Right forelimb (tissue), 1 donor: ENCODE results near the gene PSD2.

ENCODE experiments used
- DNase-seq: peaks from one replicate; pipeline ENCODE4 v3.0.0-alpha.2; 2018

The PSD2 gene

DNA sequence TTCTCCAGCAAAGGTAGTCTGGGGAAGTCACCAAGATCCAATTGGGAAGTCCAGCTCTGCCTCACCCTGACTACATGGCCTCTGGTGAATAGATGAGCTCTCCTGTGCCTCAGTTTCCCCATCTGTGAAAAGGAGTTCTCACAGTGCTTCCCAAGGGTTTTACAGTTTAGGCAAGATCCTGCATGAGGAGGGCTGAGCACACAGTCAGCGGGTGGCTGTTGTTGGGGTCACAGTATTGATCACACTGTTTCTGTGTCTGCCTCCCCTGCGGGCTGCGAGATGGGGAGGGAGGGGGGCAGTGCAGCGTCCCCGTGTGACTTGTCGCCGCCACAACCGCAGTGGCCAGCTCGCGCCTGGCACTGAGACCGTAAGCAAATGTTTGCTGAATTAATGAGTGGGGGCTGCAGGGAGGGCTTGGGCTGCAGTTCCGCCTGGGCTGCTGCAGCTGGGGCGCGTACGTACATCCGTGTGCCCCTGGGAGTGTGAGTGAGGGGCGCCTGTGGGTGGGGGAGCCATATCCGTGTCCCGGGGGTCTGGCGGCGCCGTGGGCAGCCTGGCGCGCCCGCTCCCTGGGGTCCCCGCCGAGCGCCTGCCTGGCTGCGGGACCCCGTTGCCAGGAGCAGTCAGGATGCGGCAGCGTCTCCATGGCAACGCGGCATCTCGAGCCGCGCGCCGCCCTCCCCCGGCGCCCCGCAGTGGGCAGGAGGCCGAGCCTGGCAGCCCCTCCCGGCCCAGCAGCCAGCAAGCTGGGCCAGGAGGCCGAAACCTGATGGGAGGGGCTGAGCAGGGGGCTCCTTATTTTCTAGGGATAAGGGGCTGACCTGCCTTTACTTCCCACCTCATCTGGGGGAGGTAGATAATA lies 31.4 kb upstream of the PSD2 start:
- peak; percentile 79 for DNase-seq

DNA sequence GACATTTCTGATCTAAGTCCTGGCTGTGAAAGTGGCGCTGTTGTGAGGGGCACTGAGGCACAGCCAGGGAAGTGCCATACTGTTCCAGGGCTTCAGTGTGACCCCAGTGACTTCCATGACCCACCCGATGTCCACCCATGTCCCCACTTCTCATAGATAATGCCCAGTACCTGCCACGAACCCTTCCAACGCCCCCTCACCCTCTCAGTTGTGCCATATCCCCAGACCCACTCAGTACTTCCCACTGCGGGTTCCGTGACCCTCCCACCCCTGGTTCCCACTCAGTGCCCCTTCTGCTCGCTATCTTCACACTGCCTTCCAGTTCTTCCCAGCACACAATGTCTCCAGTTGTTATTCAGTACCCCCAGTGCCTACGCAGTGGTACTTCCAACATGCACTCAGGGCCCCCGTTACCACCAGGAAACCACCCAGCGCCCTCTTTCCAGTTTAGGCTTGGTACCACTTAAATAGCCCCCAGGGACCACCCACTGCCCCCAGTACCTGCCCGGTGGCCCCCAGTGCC lies 30.7 kb upstream of the PSD2 start:
- DNase-seq: no peak

DNA sequence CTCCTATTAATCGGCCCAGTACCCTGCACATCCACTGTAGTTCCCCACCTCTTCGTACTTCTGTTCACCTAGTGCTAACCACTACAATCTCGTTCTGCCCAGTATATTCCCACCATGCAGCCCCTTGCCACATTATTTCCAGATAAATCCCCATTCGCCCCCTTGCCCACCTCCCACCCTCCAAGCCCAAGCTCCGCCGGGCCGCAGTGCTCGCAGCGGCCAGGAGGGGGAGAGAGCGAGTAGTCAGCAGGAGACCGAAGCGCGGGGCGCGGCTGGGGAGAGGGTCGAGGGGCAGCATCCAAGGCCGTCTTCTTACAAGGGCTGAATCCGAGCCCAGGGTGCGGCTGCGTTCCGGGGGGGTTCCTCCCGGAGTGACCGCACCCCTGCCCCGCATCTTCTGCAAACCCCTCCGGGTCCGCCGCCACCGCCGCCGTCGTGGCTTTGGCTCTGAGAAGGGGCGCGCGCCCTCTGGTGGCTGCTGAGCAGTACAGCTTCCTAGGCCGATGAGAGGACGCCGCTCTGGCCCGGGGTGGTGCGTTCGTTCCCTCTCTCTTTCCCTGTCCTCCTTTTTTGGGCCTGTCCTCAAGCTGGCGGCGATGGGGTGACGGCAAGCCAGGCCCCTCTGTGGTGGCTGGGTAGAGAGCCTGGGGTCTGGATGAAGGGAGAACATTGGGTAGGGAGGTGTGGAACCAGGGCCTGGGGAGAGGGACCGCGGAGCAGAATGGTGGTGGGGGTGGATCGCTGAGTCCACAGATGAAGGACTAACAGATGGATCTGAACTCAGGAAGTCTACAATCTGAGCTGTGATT lies 30.0 kb upstream of the PSD2 start:
- peak; percentile 91 for DNase-seq

DNA sequence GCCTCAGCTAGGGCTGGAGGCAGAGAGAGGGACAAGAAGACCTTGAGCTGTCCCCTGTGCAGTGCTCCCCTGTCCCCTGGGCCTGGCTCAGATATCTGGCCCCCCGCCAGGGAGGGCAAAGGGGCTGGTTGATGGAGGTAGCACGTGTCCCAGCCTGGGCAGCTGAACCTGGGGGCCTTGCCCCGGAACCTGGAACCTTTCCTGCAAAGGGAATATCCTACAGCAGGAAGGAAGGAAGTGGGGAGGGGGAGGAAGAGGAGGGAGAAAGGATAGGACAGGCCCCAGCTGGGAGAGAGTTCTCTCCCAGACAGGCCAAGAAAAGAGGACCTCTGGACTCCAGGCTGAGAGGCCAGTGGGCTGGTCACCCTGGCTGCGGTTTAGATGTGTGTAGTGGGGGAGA lies 27.6 kb upstream of the PSD2 start:
- DNase-seq: no peak

DNA sequence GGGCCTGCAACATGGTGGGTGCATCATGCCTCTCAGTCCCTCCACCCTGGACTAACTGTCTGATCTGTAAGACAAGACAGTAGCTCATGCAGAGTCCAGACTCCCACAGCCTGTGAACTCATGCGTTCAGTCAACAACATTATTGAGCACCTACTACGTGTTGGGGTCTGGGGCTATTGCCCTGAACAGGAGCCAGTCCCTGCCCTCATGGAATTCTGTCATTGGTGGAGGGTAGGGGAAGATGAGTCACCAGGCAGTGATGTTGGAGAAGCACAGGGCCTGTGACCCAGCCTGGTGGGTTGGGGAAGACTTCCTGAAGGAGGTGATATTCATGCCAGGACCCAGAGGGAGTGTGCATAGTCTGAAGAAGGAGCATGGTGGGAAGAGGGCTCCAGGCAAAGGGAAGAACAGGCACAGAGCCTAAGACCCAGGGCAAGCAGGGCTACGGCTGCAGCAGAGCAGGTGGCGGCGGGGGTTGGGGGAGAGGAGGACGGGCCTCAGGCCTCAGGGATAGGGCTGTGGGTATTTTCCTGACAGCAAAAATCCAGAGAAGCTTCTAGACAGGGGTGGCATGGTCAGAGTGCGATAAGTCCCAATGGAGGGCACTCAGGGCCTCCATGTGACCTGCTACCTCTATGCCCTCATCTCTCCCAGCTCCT lies 26.7 kb upstream of the PSD2 start:
- DNase-seq: no peak

DNA sequence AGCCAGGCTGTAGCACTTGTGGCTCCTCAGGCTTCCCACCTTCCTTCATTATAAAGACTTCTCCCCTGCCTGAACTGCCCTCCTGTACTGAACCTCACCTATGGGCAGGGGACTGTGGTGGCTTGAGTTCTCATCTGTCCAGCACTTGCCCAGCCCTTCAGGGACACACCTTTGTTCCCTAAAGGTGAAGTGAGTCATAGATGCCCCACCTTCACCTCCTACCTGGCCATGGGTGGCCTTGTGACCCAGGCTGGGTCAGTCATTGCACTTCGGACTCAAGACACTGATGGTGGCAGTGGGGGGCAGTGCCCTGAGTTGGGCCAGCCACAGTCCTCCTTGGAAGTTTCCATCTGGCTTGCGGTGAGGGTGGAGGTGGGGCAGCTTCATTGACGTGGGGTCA lies 26.1 kb upstream of the PSD2 start:
- no peak for DNase-seq

DNA sequence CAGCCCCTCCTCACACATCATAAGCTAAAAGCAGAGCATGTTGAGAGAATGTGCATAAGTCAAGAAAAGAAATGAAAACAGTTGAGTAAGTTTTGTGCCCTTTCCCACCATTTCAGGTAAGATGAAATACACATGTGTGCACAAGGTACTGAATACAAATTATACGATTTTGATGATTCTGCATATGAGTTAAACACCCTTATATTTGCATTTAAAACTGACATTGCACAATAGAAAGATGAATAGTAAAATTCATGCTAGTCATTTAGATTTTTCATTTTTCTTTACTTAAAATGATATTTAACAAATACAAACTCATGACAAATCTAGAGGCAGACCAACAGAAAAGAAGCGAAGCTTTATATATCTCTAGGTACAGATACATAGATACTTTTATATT lies 24.9 kb upstream of the PSD2 start:
- no peak for DNase-seq

DNA sequence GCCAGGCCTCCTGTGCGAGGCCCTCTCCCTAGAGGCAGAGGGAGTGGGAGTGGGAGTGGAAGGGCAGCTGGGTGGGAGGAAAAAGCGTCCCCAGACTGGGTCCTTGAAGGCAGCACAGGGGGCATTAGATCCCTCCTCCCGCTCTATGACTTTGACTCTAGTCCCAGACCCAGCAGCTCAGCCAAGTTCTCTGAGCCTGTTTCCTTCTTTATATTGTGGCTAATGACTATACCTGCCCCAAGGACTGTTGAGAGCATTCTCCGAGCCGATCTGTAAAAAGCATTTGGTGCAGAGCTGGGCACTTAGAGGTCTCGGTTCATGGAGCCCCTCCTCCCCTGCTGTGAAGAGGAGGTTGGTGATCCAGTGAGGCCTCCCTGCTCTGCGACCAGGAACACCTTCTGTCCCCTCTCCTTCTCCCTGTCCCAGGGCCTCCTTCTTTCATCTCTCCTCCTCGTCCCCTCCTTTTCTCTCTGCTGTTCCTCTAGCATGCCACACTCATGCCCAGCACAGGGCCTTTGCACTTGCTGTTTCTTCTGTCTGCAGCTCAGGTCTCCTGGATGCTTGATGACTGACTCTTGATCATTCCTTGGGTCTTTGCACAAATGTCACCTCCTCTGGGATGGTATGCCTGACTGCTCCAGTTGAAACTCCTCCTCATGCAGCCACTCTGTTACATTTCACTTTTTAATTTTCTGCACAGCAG lies 23.4 kb upstream of the PSD2 start:
- no peak for DNase-seq

DNA sequence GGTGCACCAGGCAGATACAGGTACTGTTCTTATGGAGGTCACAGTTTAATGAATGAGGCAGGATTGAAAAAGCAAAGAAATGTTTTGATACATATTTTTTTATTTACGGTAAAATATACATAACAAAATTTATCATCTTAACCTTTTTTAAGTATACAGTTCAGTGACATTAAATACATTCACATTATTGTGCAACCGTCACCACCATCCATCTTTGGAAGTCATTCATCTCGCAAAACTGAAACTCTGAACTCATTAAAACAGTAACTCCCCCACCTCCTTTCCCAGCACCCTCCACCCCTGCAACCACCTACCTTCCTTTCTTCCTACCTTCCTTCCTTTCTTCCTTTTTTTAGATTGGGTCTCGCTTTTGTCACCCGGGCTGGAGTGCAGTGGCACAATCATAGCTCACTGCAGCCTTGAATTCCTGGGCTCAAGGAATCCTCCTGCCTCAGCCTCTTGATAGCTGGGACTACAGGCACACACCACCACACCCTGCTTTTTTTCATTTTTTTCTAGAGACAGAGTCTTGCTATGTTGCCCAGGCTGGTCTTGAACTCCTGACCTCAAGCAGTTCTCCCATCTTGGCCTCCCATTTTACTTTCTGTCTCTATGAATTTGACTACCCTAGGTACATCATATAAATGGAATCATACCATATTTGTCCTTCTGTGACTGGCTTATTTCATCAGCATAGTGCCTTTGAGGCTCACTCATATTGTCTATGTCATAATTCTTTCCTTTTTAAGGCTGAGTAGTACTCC lies 22.5 kb upstream of the PSD2 start:
- no peak for DNase-seq

DNA sequence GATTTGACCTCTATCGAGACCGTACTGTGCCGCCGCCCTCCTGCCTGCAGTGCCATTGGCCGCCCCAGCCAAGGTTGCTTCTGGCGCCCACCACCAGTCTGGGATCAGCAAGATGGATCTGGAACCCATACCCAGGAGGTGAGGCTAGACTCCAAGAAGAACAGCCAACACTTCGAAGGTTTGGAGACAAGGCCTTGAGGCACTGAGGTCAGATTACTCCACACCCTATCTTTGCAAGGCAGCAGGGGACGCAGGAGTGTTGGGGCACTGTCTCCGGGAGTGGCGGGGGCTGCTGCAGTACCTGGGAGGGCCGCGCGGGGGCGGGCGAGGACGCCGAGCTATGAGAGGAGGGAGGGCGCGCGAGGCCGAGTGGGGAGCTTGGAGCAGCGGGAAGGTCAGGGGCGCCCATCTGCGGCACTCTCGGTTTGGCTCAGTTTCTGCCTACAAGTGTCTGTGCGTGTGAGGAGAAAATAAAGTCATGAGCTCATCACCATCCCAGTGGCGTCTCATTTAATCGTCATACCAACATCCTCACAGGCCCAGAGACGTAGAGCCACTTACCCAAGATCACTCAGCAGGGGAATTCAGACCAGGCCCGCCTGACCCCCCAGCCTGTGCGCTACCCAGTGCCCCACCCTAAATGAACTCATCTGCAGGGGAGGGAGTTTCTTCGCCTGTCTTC lies 20.5 kb upstream of the PSD2 start:
- DNase-seq: peak; percentile 87

DNA sequence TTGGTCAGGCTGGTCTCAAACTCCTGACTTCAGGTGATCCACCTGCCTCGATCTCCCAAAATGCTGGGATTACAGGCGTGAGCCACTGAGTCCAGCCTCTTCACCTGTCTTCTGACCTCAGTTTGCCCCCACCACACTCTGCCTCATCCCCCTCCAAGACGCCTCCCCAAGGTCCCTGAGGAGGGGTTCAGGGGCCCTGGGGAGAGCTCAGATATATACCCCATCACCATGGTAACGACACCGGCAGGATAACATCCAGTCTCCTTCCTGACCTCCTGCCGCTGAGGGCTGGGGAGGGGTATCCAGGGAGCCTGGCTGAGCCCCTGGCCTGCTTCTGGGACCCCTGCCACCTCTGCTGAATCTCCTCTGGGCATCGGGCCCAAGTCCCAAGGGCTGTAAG lies 19.7 kb upstream of the PSD2 start:
- no peak for DNase-seq

DNA sequence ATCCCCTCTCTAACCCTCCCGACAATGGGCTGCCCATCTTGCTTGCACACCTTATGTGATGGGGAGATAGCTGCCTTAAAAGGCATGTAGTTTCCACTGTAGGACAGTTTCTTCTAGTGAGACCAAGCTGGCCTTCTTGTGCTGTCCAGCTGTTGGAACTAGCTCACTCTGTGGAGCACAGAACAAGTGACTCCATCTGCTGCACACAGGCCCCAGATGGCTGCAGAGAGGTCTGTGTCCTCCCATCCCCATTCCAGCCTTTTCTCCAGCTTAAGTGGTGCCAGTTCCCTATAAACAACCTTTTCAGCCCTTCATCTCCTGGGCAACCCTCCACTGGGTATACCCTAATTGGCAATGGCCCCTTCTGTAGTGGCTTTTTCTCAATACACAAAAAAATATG lies 18.7 kb upstream of the PSD2 start:
- no peak for DNase-seq

DNA sequence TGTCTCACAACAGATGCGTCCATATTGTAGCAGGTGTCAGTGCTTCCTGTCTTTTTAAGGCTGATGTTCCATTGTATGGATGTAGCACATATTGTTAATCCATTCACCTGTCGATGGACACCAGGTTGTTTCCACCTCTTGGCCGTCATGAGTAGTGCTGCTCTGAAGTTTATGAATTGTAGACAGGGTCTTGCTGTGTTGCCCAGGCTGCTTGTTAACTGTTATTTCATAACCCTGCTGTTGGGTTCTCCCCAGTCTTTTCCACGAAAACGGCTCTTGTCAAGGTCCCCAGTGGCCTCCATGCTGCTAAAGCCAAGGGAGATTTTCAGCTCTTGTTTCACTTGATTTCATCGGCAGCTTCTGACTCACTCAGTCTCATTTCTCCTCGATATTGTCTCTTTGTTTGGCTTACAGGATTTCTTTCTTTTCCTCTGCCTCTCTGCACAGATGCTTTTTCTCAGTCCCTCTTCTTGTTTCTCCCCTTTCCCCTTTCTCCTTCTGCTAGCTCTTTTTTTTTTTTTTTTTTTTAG lies 12.1 kb upstream of the PSD2 start:
- DNase-seq: no peak

DNA sequence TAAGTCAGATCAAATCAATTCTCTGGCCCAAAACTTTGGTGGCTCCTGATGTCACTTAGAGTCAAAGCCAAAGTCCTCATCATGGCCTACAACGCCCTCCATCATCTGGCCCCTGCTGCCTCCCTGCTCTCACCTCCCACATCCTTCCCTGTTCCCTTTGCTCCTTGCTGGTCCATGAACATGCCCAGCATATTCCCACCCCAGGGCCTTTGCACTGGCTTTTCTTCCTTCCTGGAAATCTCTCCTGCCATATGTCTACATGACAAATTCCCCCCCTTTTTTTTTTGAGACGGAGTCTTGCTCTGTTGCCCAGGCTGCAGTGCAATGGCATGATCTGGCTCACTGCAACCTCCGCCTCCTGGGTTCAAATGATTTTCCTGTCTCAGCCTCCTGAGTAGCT lies 11.1 kb upstream of the PSD2 start:
- DNase-seq: no peak

DNA sequence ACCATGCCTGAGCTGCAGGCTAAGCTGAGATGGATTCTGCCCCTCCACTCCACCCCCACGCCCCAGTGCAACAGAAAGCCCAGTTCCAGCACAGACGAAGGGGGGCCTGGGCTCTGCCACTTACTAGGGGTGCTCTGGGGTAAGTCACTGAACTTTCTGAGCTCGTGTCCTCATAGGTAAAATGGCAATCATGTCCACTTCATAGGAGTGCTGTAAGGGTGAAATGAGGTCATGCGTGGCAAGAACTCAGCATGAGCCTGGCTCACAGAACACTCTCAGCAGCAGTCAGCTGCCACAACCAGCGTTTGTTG lies 8.4 kb upstream of the PSD2 start:
- DNase-seq: no peak

DNA sequence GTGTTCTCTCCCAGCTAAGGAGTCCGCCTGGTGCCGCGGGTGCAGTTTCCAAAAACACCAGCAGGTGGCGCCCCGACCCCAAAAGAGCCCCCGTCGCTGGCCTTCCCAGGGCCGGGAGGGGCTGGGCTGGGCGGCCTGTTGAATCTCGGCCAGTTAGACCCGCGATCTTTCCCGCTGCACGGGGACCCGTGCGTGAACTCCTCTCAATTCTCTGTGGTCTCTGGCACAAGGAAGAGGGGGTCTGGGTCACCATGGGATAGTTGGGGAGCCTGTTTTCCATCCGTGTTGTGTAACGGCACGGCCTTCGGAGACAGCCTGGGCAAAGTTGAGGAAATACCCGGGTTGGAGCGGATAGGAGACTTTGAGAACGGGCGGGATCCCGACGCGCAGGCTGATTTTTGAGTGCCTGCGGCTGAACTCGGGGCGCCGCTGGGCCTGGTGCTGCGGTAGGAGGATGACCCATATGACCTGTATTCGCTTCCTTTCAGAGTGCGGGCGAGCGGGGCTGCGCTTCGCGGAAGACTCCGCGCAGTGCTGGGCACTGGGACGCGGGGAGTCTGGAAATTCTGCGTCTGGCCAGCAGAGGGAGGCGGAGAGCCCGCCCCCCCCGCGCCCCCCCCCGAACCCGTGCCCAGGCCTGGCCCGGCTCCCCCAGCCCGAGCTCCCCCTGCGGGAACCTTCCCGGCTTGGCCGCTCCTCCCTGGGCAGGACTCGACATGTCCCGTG lies 7.9 kb upstream of the PSD2 start:
- DNase-seq: peak; percentile 96

DNA sequence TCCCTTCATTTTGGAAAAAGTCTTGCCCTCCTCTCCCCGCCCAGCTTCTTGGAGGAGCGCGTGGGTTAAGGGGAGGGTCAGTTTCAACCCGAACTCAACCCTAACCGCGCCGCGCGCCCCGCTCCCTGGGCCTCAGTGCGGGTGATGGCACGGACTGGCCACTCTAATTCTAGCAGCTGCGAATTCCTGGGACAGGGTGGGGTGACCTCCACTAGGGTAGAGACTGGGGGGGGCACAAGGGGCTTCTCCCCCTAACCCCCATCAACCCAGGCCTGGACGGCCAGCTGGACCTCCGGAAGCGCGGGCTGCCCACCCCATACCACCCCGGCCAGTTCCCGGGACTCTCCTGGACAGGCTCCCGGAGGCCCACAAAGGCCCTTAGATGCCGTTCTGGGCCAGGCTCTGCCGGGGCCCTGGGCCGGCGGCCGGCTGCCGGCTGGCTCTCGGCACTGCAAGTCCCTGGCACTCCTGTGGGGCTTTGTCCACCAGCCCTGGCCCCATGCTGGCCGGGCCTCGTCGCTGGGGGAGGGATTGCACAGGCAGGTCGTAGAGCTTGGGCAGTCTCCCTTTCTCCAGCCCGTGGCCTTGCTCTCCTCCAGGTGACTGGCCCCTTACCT lies 7.2 kb upstream of the PSD2 start:
- DNase-seq: no peak

DNA sequence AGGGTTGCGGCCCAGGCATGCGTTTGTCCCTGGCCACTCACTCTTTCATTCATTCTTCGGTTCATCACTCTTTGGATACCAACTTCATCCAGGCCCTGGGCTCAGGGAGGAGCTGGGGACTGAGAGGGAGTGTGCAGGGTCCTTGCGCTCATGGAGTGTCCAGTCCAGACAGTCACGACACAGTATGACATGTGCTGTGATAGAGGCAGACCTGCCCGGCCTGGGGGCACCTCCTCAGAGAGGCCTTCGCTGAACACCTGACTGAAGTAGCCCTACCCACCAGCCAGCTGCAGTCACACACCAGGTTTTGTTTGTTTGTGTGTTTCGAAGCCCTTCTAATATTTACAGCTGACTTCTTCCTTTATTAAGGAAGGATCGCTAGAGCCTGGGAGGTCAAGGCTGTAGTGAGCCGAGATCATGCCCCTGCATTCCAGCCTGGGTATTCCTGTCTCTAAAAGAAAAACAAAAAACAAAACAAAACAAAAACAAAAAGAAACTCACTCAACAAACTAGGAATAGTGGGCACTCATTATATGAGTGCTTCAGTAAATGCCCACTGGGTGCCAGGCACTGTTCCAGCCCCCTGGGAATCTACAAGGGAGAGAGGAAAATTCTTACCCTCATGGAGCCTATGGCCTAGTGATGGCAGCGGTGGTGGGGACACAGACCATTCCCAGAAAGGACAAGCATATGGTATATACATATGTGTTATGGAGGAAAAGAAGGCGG lies 6.3 kb upstream of the PSD2 start:
- no peak for DNase-seq

DNA sequence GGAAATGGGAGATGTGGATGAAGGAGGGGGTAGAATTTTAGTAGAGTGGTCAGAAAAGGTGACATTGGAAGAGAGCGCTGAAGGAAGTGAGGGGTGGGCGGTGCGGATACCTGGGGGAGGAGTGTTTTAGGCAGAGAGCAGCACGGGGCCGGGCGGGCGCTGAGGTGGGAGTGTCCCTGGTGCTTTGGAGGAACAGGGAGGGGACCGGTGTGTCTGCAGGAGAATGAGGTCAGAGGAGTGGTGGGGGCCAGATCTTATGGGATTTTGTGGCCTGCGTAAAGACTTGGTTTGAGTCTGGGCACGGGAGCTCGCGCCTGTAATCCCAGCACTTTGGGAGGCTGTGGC lies 5.8 kb upstream of the PSD2 start:
- no peak for DNase-seq

DNA sequence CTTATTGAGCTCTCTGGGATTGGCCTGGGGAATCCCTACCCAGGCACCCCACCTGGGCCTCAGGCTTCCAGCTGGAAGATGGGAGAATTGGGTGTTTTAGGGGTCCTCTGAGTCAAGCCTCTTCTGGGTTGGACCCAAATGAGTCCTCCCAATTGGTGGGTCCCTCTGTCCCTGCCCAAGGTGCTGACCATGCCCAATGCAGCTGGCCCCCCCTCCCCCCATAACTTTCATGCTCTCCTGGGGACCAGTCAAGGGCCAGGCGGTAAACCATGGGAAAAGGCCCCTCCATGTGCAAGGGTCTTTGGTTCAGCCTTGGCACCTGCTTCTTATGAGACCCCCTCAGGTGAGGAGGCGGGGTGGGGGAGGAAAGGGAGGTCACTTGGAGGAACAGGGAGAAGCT lies 3.4 kb upstream of the PSD2 start:
- no peak for DNase-seq
